ENCODE results near the gene CDKAL1.

DNA sequence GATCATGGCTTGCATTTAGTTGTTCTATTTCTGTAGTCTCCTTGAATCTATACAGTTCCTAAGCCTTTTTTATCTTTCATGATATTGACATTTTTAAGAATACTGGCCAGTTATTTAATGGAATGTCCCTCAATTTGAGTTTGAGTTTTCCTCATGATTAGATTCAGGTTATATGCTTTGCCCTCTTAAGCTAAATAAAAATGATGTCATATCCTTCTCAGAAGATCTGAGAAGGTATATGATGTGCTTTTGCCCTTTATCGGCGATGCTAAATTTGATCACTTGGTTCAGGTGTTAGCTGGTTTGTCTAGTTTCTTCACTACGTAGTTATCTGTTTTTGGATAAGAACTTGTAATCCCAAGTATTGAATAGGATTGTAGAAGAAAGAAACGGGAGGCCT is 549.5 kb downstream of the CDKAL1 start:
- TF ChIP-seq CTCF (IDR thresholded peaks at IDR 0.05; ENCODE audit: poor library complexity) (no peak), EZH2 (IDR thresholded peaks at IDR 0.05; ENCODE audit: borderline replicate concordance) (no peak)

Data from hepatocyte (in vitro differentiated cells).